GM18498 (cell line): Measurements from ENCODE around the gene CCDC194.
"Not testable (repeated sequence)": the region's sequence is repeated elsewhere in the genome, so short reads cannot be mapped to it uniquely, and the experiment has no call there.

Experiments used
- ATAC-seq: cut with Tn5 transposase; IDR thresholded peaks from one replicate; pipeline ENCODE4 v1.9.1; 2021; ENCODE audit warnings: mild to moderate bottlenecking, moderate library complexity; ENCODE audit not compliant: unreplicated experiment

The CCDC194 gene

DNA sequence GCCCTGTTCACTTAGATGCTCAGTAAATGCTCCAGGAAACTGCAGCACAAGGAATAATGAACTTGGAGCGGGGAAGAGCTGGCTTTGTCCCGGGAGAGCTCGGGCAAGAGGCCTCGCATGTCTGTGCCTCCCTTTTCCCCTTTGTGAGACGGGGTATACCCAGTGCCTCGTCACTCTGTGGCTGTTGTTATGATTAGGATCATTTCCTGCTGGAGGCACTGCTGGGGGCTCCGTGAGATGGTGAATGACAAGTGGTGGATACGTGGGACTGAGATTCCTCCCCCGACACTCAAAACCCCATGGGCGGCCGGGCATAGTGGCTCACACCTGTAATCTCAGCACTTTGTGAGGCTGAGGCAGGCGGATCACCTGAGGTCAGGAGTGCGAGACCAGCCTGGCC lies 15.7 kb downstream of the CCDC194 start:
- no peak for ATAC-seq

- ATAC-seq, result no peak
These were observed 16.9 kb downstream of the CCDC194 start, which contains the start of gene PLVAP for GRCh38 chr19:17376935-17377600. Gene PLVAP (minus strand): TSS chr19:17377342. CDS start chr19:17377288, 54 bp downstream.

DNA sequence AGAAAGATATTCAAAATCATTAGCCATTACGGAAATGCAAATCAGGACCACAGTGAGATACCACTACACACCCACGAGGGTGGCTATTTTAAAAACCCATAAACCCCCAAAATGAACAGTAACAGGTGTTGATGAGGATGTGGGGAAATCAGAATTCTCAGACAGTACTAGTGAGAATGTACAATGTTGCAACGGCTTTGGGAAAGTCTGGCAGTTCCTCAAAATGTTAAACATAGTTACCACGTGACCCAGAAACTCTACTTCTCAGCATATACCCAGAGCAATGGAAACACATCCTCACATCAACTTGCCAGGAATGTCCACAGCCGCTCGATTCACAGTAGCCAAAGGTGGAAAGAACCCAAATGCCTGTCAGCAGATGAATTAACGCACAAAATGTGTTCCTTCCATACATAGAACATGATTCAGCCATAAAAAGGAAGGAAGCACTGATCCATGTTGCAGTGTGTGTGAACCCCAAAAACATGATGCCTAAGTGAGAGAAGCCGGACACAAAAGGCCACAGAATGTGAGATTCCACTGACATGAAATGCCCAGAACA lies 23.9 kb downstream of the CCDC194 start:
- ATAC-seq, result peak; percentile 82

DNA sequence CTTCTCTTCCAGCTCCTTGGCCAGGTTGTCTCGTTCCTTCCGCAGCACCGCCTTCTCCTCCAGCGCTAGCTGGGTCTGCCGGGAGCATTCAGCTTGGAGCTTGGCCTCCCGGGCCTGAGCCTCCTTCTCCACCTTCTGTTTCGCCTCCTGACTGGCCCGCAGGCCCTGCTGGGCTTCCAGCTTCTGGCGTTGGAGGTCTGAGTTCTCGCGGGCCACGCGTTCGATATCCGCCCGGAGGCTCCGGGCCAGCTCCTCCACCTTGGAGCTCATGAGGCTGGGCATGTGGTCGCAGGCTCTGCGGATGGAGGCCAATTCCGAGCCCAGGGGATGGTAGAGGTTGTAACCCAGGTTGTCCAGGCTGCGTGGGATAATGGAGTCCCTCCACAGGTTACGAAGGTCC lies 28.6 kb downstream of the CCDC194 start:
- ATAC-seq, result no peak

- not testable (repeated sequence) for ATAC-seq
These were observed 30.0 kb downstream of the CCDC194 start for GRCh38 chr19:17363852-17364605.

DNA sequence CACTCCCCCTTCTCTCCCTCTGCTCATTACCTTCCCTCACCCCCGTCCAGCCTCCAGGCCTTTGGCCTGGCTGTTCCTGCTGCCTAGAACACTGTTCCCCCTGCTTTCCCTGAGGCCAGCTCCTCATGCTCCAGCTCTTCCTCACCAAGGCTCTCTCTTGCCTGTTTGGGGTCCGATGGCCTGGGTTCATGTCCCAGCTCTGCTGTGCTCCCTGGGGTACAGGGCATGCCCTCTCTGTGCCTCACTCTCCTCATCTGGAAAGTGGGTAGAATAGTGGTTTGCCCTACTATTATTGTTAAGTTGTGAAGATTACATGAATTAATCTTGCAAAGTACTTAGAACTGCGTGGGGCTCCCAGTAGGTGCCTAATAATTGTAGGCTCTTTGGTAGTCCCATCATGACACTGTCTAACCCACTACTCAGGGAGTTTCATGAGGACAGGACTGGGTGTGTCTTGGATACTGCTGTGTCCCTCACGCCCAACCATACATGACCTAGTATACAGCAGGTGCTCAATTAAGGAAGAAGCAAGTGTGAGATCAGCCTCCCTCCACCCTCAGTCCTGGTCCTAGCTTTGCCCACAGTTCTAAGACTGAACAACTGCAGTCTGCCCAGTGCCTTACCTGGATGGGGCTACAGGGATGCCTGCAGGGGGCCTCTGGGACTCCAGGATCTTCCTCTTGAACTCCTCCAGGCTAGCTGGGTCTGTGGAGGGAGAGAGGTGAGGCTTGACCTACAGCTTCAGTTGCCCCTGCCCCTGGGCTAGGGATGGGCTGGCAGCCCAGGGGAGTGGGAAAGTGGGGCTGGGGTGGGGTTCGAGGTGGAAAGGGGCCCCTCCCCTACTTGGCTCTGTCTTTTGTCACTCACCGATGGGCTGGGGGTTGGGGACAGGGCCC lies 33.8 kb downstream of the CCDC194 start:
- ATAC-seq, result no peak

GRCh38 chr19:17358395-17358794 lies 35.6 kb downstream of the CCDC194 start:
- ATAC-seq, result no peak

GRCh38 chr19:17357724-17358123 lies 36.3 kb downstream of the CCDC194 start:
- ATAC-seq, result no peak

DNA sequence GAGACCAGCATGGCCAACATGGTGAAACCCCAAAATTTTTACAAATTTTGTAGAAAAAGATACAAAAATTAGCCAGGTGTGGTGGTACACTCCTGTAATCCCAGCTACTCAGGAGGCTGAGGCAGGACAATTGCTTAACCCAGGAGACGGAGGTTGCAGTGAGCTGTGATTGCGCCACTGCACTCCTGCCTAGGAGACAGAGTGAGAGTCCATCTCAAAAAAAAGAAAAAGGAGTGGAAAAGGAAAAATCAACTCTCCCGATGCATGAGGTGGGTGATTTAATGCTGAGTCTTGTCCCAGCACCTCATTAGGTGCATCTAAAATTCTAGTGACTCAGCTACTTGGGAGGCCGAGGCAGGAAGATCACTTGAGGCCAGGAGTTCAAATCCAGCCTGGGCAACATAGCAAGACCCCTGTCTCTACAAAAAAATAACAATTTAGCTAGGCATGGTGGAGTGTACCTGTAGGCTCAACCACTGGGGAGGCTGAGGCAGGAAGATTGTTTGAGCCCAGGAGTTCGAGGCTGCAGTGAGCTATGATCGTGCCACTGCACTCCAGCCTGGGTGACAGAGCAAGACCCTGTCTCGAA lies 36.8 kb downstream of the CCDC194 start:
- no peak for ATAC-seq

- ATAC-seq, result no peak
These were observed 40.6 kb downstream of the CCDC194 start for GRCh38 chr19:17353386-17353785.

DNA sequence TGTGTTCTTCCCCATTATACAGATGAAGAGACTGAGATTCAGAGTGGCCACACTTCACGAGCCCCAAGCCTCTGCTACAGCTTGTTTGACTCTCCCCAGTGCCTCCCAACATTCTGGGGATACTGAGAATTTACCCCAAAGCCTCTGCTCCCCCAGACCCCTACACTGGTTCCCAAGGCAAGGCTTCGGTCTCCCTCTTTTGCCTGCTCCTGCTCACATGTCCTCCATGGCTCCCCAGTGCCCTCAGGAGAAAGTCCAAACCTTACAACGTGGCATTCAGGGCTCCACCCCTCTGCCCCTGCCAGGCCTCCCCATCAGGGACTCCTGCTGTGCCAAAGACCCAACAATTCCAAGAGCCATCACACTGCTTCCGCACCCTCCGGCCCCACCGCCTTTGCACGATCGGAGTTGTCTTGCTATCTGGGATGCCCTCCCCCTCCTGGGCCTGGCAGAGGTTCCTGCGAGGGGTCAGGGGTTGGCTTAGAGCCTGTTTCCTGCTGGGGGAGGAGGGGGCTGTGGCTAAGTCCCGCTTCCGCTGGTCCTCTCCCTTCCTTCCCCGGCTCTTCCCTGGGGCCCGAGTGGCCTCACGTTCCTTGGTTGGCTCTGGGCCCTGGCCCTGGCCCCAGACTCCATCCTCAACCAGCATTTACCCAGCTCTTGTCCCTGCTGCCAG lies 41.3 kb downstream of the CCDC194 start:
- ATAC-seq, result no peak

GRCh38 chr19:17351815-17352435 lies 42.1 kb downstream of the CCDC194 start:
- no peak for ATAC-seq

GRCh38 chr19:17348700-17349099 lies 45.3 kb downstream of the CCDC194 start:
- no peak for ATAC-seq

GRCh38 chr19:17347877-17348276 lies 46.1 kb downstream of the CCDC194 start:
- no peak for ATAC-seq

- no peak for ATAC-seq
These were observed 46.6 kb downstream of the CCDC194 start for GRCh38 chr19:17347361-17347760.

GRCh38 chr19:17346109-17346671 lies 47.8 kb downstream of the CCDC194 start:
- no peak for ATAC-seq

DNA sequence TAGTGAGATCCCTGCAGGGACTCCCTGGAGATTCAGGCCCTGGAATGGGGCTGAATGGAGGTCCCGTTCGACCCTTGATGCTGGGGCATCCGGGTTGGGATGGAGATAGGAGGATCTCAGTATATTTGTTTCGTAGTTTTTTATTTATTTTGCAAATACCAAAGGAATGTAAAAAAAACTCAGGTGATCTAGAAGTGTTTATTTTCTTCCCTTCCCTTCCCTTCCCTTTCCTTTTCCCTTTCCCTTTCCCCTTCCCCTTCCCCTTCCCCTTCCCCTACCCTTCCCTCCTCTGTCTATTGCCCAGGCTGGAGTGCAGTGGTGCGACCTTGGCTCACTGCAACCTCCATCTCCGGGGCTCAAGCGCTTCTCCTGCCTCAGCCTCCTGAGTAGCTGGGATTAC lies 52.2 kb downstream of the CCDC194 start:
- ATAC-seq, result no peak

GRCh38 chr19:17341386-17341785 lies 52.6 kb downstream of the CCDC194 start:
- ATAC-seq, result no peak

DNA sequence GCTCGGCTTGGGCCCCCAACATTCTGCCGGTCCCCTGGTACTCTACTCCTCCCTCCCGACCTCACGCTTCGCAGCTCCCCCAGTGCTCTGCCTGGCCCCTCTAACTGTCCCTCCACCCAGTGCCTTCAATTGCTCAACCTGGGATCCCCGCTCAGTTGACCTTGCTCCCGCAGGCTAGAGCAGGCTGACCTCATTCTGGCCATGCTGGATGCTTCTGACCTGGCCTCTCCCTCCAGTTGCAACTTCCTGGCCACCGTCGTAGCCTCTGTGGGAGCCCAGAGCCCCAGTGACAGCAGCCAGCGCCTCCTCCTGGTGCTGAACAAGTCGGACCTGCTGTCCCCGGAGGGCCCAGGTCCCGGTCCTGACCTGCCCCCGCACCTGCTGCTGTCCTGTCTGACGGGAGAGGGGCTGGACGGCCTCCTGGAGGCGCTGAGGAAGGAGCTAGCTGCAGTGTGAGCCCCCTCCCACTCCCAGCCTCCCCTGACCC lies 53.1 kb downstream of the CCDC194 start:
- ATAC-seq, result no peak
